Stimulated activated CD8-positive, alpha-beta memory T cell treated with anti-CD3 and anti-CD28 coated beads, Interleukin-15, amount 100 ng/mL, for 48 hours (primary cell): ENCODE results near the gene S100A9.
"Not testable (repeated sequence)": the region's sequence is repeated elsewhere in the genome, so short reads cannot be mapped to it uniquely, and the experiment has no call there.

Experiments
- DNase-seq, 2 donors: peaks; one replicate each; pipeline ENCODE4 v3.0.0-alpha.2; 2020; ENCODE audit warnings: low read depth in 2 of 2

S100A9 gene

DNA sequence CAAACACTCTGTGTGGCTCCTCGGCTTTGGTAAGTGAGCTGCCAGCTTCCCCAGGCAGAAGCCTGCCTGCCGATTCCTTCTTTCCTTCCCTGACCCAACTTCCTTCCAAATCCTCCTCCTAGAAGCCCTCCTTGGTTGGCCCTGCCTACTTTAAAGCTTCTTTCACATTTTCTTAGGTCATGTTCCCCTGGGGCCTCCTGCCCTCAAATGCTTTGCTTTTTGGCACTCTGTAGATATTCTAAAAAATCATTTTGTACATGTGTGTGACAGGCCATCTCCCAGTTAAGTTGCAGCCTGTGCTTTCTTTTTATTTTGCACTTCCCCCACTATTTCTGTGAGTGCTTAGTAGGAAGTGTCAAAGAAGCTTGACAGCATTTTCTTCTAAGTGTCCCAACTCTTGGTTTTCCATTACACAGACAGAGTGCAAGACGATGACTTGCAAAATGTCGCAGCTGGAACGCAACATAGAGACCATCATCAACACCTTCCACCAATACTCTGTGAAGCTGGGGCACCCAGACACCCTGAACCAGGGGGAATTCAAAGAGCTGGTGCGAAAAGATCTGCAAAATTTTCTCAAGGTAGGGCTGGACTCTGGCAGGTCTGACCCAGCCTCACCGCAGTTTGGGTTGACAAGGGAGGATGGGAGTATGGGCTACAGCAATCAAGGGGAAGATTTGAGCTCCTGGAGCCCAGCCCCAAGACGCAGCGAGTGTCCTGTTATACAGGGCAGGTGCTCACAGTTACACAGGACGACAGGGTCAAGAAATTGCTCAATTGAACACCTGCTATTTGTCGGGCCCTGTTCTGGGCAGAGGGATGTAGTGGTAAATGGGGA lies at the start of gene S100A9:
Gene S100A9 (plus strand): TSS at position 2 of the 838 bp plus-strand sequence. CDS start 430 bp downstream, at position 432.
- DNase-seq = no peak

DNA sequence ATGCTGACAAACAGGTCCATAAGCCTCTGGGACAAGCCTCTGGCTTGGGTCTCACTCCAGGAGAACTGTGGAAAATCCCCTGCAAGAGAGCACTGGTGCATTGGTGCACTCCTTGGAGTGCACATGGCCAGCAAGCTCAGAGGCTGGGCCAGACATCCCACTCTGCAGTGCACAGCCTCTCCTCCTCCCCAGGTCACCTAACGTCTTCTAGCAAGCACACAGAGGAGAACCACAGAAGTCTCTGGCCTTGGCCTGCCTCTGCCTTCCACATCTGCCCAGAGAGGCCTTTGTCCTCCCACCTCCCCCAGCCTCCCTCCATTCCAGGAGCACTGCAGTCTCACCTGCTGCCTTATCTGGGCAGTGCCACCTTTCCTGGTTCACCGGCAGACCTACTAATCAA lies 49.1 kb upstream of the S100A9 start:
- no peak for DNase-seq

DNA sequence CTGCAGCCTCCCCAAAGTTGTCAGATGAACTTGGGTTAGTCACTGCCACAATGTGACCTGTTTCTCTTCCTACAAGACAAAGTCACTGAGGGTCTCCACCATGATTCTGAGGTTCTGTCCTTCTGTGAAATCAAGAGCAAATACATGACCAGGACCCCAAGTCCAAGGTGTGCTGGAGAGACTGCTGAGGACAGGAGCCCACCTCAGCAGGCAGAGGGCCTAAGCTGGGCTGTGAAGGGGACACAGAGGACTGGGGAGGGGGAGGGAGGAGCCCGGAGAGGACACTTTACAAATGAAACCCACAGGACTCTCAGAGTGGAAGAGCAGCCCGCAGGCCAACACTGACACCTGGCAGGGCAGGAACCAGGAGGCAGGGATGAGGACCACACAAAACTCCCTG lies 48.2 kb upstream of the S100A9 start:
- DNase-seq = no peak

DNA sequence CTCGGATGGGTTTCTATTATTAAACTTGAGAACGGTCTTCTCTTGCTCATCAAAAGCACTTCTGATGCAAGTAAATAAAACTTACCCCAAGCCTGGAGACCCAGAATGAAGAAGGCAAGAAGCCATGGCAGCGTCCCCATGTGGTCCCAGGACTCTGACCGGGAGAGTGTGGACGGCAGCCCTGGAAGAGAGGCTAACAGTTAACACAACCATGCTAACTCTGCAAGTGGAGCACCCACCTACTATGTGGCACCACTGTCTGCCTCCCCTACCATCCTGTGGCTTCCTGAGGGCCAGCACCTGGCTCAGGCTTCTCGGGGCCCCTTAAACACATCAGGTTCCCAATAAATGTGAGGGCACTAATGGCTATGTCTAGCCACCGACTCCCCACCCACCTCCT lies 47.1 kb upstream of the S100A9 start:
- DNase-seq = no peak

DNA sequence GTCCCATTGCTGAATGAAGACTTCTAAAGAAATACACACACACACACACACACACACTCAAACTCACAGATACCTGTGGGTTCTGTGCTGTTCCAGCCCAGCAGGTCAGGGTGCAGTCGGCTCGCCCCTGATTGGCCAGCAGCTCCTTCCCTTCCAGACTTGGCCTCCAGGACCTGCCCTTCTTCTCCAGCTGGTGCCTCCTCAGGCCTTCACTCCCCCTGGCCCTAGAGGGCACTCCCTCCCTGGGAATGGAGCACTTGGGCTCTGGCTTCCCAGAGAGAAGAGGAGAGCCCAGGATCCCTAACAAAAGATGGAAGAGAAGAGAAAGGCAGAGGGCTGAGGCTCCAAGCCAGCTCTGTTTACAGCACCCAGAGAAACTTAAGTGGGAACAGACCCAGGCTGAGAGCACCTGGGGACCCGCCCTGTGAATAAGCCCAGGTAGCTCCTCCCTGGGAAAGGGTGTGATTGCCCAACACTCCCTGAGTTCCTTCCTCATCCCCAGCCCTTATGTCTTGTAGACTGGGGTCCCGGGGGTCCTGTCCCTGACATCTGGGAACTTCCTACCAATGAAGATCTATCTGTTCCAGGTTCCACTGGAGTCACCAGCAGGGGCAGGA lies 45.0 kb upstream of the S100A9 start, which contains the start of gene PGLYRP3:
Gene PGLYRP3 (minus strand): TSS at position 383 of the 617 bp plus-strand sequence. CDS start 2,287 bp downstream, outside the sequence.
- DNase-seq = no peak

DNA sequence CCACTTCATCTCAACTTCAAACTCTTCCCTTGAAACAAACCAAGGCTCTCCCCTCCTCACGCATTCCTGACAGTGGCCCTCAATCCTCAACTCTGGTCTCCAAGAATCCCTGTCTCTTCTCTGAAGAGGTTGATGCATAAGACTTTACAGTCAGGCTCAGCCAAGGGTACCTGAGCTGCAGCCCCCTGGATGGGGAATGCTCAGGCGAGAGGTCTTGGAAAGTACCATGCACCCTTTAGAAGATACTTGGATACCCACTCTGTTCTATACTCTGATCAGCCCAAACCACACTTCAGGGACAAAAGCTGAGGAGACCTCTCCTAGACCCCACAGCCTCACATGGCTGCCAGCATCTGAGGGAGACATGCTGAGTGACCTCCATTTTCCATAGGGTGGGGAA lies 44.4 kb upstream of the S100A9 start:
- DNase-seq = no peak

DNA sequence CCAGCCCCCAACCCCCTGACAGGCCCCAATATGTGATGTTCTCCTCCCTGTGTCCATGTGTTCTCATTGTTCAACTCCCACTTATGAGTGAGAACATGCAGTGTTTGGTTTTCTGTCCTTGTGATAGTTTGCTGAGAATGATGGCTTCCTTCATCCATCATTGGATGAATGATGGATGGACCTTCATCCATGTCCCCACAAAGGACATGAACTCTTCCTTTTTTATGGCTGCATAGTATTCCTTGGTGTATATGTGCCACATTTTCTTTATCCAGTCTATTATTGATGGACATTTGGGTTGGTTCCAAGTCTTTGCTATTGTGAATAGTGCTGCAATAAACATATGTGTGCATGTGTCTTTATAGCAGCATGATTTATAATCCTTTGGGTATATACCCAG lies 43.3 kb upstream of the S100A9 start:
- not testable (repeated sequence) for DNase-seq

DNA sequence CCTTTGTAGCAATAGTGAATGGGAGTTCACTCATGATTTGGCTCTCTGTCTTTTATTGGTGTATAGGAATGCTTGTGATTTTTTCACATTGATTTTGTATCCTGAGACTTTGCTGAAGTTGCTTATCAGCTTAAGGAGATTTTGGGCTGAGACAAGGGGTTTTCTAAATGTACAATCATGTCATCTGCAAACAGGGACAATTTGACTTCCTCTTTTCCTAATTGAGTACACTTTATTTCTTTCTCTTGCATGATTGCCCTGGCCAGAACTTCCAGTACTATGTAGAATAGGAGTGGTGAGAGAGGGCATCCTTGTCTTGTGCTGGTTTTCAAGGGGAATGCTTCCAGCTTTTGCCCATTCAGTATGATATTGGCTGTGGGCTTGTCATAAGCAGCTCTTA lies 41.6 kb upstream of the S100A9 start:
- DNase-seq = not testable (repeated sequence)

DNA sequence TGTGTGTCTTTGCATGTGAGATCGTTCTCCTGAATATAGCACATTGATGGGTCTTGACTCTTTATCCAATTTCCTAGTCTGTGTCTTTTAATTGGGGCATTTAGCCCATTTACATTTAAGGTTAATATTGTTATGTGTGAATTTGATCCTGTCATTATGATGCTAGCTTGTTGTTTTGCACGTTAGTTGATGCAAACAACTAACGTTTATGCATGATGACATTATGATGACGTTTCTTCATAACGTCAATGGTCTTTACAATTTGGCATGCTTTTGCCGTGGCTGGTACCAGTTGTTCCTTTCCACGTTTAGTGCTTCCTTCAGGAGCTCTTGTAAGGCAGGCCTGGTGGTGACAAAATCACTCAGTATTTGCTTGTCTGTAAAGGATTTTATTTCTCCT lies 39.5 kb upstream of the S100A9 start:
- DNase-seq = not testable (repeated sequence)

DNA sequence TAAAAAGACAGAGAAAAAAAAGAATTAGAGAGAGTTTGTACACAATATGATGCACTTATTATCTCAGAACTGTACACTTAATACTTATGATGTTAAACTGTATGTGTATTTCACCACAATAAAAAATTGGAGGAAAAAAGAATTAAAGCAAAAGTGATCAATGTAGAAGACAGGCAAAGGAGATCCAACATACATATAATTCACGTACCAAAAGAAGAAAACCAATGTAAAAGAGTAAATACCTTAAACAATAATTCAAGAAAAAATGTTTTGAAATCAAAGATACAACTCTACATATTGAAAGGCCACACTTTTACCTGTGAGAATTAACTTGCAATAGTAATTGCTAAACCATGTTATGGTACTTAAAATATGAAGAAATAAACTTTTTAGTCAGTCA lies 35.1 kb upstream of the S100A9 start:
- DNase-seq = no peak

DNA sequence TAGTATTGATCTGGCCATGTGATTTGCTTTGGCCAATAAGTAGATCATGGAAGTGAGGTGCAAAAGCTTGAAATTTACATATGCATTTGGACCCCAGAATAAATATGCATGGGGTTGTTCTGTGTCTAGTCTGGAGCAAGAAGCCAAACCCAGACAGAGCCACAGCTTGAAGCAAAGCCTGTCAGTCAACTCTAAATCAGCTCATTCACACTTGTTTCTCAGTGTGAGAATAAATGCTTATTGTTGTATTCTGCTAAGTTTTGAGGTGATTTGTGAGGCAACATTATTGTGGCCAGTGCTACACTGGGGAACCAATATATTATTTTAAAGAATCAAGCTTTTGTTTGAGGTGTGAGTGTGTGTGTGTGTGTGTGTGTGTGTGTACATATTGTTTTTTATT lies 32.7 kb upstream of the S100A9 start:
- DNase-seq = no peak

DNA sequence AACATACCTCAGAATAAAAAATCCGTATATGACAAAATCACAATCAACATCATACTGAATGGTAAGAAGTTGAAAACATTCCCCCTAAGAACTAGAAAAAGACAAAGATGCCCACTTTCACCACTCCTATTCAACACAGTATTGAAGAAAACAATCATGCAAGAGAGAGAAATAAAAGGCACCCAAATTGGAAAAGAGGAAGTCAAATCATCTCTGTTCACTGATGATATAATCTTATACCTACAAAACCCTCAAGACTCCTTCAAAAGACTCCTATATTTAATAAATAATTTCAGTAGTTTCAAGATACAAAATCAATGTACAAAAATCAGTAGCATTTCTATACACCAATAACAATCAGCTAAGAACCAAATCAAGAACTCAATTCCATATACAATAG lies 23.8 kb upstream of the S100A9 start:
- no peak for DNase-seq

DNA sequence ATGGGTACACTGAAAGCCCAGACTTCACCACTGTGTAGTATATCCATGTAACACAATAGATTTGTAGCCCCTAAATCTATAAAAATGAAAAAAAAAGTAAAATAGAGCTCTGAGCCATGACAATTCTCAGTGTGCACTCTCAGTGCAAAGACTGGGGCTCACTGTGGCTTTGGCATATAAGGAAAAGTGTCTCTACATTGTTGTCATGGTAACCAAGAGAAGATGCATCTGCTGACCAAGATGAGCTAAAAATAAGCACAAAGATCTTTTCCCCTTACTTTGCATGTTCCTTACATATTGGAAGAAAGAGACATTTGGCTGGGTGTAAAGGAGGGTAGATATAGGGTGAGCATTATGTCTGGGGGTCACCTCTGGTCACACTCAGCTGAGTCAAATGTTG lies 21.0 kb upstream of the S100A9 start:
- DNase-seq = no peak

DNA sequence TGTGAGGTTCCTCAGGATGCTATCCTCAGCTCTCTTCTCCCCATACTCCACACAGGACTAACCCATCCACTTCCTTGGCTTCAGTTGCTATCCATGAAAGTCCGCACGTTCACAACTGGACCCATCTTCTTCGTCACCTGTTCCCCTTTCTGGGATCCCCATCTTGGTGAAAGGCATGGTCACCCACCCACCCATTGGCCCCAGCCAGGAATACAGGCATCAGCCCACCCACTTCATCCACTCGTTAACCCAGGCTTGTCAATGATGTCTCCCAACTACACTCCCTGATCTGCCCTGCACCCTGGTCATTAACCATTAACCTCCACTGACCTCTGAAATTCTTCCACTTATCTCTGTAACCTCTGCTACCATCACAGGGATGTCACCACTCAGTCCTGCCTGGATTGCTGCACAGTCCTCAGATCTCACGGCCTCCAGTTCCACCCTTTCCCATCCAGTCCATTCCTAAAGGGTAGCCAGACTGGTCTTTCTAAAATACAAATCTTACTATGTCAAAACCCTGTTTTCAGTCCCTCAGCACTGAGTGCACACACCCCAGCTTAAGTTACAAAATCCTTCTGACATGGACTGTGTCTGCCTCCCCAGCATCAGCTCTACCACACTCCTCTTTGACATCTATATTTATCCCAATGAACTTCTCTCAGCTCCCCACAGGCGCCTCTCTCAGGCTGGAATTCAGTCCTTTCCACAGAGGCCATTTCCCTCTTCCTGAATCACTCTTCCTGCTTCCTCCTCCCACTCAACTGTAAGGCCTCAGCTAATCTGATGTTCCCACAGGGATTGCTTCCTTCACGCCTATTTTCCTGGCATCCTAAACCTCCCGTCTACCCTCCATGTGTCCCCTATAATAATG lies 19.4 kb upstream of the S100A9 start:
- DNase-seq = no peak

DNA sequence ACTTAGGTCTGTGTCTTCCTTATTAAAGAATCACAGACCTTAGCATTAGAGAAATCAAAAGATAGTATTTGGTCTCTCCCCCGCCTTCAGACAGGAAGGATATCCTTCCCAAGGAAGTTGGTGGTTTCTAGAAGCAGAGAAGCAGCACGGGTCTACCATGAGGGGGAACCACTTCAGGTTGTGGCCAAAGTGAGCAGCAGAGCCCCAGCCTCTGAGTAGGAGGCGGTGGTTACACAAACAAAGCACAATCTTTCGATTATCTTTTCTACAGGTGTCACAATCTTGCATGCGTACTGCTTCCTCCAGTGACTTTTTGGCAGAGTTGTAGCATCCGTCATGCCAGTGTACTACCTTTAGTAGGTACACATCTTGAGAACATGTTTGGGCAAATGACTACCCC lies 17.9 kb upstream of the S100A9 start:
- DNase-seq = no peak

DNA sequence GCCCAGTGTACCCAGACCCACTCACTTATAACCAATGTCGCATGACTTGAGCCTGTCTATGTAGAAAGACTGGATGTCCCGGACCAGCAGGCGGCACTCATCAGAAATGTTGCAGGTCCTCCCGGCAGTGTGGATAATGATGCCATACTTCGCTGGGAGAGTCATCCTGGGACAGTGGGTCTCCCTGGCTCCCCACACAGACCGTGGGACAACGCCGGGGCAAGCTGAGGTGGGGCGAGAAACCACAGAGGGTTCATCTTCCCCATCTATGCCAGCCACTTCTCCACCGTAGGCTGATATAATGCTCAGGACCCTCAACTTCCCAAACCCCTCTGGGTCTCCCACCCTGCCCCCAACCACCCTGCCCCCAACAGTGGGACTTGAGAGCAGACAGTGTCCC lies 17.3 kb upstream of the S100A9 start:
- DNase-seq = no peak

DNA sequence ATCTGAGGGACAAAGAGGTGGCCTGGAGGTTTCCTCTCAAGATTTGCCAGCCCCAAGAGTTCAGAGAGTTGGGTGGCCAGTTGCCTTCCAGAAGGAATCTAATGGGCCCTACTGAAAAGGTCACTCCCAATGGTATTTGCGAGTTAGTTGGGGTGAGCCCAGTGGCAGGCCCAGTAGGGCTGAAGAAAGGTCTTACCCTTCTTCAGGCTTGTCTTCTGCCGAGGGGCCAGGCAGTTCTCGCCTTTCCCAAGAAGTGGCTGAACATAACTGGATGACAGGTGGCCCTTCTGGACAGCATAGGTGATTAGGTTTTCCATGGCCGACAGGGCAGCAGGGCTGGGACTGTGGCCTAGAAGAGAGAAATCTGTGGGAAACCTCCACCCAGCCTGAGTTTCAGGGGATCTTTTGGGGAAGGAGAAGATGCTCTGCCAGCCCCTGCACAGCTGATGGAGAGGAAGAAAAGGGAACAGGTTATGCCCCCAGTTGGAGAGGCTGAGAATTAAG lies 16.2 kb upstream of the S100A9 start:
- DNase-seq = no peak

DNA sequence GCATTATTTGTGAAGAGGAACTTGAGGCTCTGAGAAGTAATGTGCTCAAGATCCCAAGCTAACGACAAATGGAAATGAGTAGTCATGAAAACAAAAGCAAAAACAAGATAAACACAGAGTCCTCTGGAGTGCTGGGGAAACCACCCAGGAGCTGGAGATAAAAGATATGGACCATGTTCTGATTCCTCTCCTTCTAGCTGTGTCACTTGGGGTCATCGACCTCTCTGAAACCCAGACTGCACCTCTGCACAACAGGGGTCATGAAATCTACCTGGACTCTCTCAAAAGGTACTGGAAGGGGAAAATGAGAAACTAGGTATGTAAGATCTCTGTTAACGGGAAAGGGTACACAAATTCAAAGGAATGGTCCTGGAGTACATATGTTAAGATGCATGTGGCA lies 15.5 kb upstream of the S100A9 start:
- no peak for DNase-seq

DNA sequence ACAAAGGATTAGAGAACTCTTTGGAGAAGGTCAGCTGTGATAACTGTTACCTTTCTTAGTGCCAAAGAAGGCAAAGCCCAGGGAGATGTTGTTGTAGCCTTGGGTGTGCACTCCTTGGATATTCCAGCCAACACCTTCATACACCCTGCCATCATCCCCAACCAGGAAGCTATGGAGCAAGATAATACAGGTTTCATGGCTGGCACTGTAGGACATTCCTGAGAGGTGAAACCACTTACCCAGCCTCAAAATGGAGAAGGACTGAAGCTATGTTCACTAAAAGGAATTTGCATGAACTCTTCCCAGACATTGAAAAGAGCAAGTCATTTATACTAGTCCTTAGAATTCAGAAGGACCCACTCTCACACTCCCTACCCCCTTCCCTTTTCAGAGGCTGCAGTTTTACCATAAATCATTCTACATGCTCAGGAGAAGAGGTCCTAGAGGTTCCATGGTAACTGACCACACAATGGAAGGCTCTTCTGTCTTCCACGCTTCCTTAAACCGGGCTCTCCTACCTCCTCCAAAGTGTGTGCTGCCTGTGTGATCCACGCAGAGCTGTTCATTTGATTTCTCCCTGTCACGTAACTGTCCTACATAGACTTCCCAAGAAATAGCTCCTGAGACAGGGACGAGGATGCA lies 14.5 kb upstream of the S100A9 start:
- no peak for DNase-seq

DNA sequence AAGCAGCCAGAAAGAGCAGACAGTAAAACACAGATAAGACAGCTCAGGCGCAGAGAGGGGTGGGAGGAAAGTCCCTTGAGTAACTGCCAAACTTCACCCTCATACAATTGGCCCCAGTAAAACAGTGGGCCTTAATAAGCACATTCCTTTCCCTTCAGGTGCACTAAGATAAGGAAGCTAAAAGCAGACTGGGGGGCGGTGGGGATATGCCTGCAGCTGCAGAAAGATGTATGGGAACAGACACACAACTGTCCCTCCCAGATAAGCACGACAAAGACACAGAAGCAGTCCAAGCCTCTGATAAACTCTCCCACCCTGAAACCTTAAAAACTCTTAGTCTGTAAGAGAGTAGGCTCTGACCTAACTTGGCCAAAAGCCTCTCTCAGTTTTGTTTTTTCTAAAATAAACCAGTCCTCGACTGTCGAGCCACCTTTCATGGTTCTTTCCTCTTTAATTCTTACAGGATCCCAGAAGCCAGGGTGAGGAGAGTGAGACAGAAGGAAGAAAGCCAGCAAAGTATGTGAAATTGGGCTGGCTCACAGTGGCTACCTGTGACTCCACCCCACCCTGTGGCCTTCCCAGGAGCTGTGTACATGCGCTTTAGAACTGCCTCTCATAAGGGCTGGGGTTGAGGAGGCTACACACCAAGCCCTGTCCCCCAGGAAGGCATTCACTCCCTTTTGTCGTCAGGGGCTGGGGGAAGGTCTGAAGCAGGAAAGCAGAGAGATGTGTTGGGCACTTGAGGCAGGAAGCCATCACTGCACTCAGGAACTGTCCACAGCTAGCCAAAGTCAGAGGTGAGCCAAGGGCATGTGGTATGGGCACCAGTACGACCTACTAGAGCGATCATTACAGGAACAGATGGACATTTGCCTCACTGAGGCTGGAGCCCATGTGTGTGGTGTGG lies 13.6 kb upstream of the S100A9 start:
- no peak for DNase-seq

DNA sequence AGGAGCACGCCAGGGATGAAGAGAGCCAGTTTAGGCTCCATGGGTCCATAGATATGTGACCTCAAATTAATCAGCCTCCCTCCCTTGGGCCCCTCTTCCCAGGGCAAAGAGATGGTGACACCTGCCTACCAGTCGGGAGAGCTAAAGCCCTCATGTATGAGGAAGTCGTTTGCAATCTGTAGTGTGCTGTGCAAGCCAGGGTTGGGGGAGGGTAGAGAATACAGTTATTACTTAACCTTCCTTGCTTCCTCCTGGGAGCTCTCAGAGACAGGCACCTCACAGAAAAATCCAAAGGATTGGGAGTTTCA lies 13.0 kb upstream of the S100A9 start:
- no peak for DNase-seq
